ENCODE results near the gene TGIF1.

DNA sequence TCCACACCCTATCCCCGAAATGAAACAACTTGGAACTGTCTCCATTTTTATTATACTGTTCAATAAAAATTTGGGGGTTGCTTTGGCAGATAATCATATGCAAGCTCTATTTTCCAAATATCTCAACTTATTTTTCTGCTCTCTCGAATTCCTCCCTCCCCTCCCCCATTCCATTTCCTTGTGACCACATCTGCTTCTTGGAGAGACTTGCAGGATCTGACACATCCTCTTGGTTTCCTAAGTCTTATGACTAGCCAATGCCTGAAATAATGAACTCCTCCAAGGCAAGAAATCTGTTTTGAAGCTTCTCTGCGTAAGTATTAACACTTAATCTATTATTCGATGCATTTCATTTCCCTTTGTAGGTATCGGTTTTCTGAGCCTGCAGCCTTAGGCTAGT, 16.1 kb downstream of the TGIF1 start:
- TF ChIP-seq, protein P1, sequence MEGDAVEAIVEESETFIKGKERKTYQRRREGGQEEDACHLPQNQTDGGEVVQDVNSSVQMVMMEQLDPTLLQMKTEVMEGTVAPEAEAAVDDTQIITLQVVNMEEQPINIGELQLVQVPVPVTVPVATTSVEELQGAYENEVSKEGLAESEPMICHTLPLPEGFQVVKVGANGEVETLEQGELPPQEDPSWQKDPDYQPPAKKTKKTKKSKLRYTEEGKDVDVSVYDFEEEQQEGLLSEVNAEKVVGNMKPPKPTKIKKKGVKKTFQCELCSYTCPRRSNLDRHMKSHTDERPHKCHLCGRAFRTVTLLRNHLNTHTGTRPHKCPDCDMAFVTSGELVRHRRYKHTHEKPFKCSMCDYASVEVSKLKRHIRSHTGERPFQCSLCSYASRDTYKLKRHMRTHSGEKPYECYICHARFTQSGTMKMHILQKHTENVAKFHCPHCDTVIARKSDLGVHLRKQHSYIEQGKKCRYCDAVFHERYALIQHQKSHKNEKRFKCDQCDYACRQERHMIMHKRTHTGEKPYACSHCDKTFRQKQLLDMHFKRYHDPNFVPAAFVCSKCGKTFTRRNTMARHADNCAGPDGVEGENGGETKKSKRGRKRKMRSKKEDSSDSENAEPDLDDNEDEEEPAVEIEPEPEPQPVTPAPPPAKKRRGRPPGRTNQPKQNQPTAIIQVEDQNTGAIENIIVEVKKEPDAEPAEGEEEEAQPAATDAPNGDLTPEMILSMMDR (IDR thresholded peaks at IDR 0.05) = no peak
- no peak for TF ChIP-seq POLR2A (IDR thresholded peaks at IDR 0.05)

Data from lower leg skin (tissue), 3 donors.